ENCODE results near the gene WWOX. TPM values are rescaled to one million over a fixed set of nuclear protein-coding genes. Genes with fewer than 3 reads are reported as not detected.

WWOX gene
- polyA plus RNA-seq, 1 donor from 2014 or later, result 25.6 TPM

GRCh38 chr16:78311831-78312230 lies 212.4 kb downstream of the WWOX start:
- no peaks in the 10 kb centered on the region for H3K27me3 ChIP-seq (ENCODE audit: insufficient read depth, low read depth, low read length)
- no peak overlapping the region for H3K9ac ChIP-seq (ENCODE audit: low read length)
- H3K9me2 ChIP-seq (ENCODE audit: insufficient read depth, low read length), result no peaks in the 10 kb centered on the region
- H2AFZ ChIP-seq (ENCODE audit: low read depth, low read length), result no peak overlapping the region
- H3K4me2 ChIP-seq (ENCODE audit: low read length), result no peak overlapping the region
- H3K36me3 ChIP-seq (ENCODE audit: insufficient read depth, low read length), result no peaks in the 10 kb centered on the region
- TF ChIP-seq RAD21 (conservative IDR thresholded peaks at IDR 0.05) (no peak), SMC3 (conservative IDR thresholded peaks at IDR 0.05; ENCODE audit: poor library complexity) (no peak), EZH2 (IDR thresholded peaks at IDR 0.05; ENCODE audit: borderline replicate concordance, insufficient read depth, low read length, poor library complexity, severe bottlenecking) (no peak), TAF1 (IDR thresholded peaks at IDR 0.05; ENCODE audit: low read depth) (no peak), CTCF (IDR thresholded peaks at IDR 0.05; ENCODE audit: poor library complexity, severe bottlenecking) (no peak)
- H3K79me2 ChIP-seq (replicated peaks; ENCODE audit: insufficient read depth, low read length), result no peaks in the 10 kb centered on the region
- no peak overlapping the region for H3K27ac ChIP-seq (ENCODE audit: low read length)
- no peaks in the 10 kb centered on the region for H4K20me1 ChIP-seq (ENCODE audit: insufficient read depth)
- no peak overlapping the region for H3K4me3 ChIP-seq (ENCODE audit: low read length)
- H3F3A ChIP-seq (ENCODE audit: insufficient read depth, low read length, poor library complexity, severe bottlenecking), result no peaks in the 10 kb centered on the region
- no peaks in the 10 kb centered on the region for H3K9me3 ChIP-seq (ENCODE audit: low read length)

- H3K79me2 ChIP-seq (replicated peaks; ENCODE audit: insufficient read depth, low read length), result no peaks in the 10 kb centered on the region
- no peak overlapping the region for H3K9ac ChIP-seq (ENCODE audit: low read length)
- H3K4me3 ChIP-seq (ENCODE audit: low read length), result no peak overlapping the region
- no peaks in the 10 kb centered on the region for H3K9me3 ChIP-seq (ENCODE audit: low read length)
- no peak overlapping the region for H2AFZ ChIP-seq (ENCODE audit: low read depth, low read length)
- H3K4me2 ChIP-seq (ENCODE audit: low read length), result no peak overlapping the region
- H3K27me3 ChIP-seq (ENCODE audit: insufficient read depth, low read depth, low read length), result no peaks in the 10 kb centered on the region
- H3K9me2 ChIP-seq (ENCODE audit: insufficient read depth, low read length), result no peaks in the 10 kb centered on the region
- no peak for TF ChIP-seq MXI1 (conservative IDR thresholded peaks at IDR 0.05; ENCODE audit: poor library complexity, severe bottlenecking)
- no peak for TF ChIP-seq SMC3 (conservative IDR thresholded peaks at IDR 0.05; ENCODE audit: poor library complexity)
- TF ChIP-seq EZH2 (IDR thresholded peaks at IDR 0.05; ENCODE audit: borderline replicate concordance, insufficient read depth, low read length, poor library complexity, severe bottlenecking), result no peak
- TF ChIP-seq REST (IDR thresholded peaks at IDR 0.05; ENCODE audit: borderline replicate concordance), result no peak
- no peak for TF ChIP-seq RAD21 (conservative IDR thresholded peaks at IDR 0.05)
- TF ChIP-seq POLR2AphosphoS5 (IDR thresholded peaks at IDR 0.05), result no peak
- no peak for TF ChIP-seq EP300 (conservative IDR thresholded peaks at IDR 0.05; ENCODE audit: poor library complexity, severe bottlenecking)
- TF ChIP-seq CTCF (IDR thresholded peaks at IDR 0.05; ENCODE audit: poor library complexity, severe bottlenecking), result no peak
- TF ChIP-seq TAF1 (IDR thresholded peaks at IDR 0.05; ENCODE audit: low read depth), result no peak
- H4K20me1 ChIP-seq (ENCODE audit: insufficient read depth), result no peaks in the 10 kb centered on the region
- no peaks in the 10 kb centered on the region for H3F3A ChIP-seq (ENCODE audit: insufficient read depth, low read length, poor library complexity, severe bottlenecking)
- H3K36me3 ChIP-seq (ENCODE audit: insufficient read depth, low read length), result no peaks in the 10 kb centered on the region
- H3K27ac ChIP-seq (ENCODE audit: low read length), result no peak overlapping the region
These were observed 218.2 kb downstream of the WWOX start for GRCh38 chr16:78317564-78318240.

Measured in neural cell (in vitro differentiated cells).